ENCODE results near the gene APBA3.

APBA3 gene, protein sequence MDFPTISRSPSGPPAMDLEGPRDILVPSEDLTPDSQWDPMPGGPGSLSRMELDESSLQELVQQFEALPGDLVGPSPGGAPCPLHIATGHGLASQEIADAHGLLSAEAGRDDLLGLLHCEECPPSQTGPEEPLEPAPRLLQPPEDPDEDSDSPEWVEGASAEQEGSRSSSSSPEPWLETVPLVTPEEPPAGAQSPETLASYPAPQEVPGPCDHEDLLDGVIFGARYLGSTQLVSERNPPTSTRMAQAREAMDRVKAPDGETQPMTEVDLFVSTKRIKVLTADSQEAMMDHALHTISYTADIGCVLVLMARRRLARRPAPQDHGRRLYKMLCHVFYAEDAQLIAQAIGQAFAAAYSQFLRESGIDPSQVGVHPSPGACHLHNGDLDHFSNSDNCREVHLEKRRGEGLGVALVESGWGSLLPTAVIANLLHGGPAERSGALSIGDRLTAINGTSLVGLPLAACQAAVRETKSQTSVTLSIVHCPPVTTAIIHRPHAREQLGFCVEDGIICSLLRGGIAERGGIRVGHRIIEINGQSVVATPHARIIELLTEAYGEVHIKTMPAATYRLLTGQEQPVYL

DNA sequence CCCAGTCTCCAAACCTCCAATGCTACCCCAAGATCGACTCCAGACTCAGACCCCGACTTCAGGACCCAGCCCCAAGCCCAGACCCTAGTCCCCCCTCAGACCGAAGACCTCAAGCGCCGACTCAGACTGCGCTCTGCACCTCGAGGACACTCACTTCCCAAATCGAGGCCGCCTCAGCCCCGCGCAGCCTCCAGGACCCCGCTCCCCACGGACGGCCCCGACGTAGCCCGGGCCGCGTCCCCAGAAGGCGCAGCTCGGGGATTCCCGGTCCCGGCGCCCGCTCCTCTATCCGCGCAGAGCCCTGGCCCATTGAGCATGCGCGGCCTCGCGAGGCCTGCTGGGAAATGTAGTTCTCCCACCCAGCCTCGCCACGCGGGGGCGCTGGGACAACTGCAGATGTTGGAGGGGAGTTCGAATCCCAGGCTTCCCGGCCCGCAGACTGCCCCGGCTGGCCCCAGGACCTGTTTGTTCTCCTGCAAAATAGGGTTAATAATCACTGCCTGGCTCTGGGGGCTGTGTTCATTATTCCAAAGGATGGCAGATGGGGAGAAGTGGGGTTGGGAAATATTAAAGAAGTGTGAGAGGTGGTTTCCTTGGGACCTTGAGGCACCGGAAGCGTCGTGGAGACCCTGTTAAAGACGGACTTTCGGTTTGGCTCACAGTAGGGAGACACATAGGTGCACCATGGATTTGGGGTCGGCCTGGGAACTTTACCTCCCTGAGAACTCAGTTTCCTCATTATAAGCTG lies at the start of gene APBA3:
Gene APBA3 (minus strand): TSS at position 311 of the 748 bp plus-strand sequence. CDS start 1,428 bp downstream, outside the sequence.
- FAIRE-seq, result no peak

DNA sequence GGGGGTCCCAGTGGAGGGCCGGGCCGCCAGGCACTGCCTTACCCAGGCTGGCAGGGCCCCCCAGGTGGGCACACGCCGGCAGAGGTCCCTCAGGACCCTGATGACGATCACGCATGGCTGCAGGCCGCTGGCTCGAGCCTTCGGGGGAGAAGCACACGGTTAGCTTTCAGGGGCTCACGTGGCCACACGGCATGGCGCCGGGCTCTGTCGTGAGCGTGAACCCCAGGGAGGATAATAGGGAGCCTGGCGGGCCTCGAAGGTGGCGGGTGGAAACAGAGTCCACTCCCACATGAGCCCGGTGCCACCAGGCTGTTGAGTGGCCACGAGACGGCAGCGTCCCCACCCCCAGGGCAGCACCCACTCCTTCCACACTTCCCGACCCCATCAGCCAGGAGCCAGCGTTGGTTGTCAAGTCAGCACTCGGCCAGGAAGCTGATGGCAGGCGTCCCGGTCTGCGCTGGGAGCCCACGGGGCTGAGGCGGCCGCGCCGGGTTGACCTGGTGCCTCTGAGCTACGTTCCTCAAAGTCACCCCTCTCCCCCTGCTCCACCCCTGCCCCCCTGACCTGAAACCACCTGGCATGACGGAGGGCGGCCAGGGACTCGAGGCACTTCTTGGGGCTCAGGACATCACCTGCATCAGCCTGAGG lies 49.3 kb upstream of the APBA3 start:
- FAIRE-seq, result no peak

DNA sequence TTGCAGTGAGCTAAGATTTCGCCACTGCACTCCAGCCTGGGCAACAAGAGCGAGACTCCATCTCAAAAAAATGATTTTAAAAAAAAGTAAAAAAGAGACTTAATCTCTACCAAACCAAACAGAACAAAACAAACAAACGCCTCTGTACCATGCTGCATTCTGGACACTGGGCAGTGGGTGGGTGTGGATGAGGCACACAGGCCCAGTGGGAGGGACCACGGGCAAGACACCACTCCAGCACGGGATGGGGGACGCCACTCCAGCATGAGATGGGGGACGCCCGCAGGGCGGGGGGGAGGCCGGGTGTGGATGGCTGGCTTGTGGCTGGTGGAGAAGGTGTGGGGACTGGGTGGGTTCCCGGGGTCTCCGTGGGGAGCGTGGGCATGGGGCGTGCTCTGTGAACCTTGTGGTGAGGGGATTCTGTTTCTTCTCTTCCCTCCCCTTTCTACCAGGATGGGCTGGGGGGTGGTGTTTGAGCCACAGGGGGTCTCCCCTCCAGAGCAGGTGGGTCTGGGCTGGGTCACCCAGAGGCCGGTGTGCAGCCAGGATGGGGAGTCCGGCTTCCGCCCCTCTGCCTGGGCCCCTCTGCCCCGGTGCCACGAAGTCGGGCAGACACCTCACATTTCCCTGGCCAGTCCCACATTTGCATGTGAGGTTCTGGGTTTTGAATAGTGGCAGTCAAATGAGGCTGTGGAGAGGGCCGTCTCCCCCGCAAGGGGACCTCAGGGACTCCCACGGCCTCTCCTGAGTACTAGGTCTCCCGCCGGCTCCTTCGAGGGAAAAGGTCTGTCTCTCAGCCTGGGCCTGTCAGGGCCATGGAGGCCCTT lies 48.6 kb upstream of the APBA3 start:
- FAIRE-seq, result no peak

DNA sequence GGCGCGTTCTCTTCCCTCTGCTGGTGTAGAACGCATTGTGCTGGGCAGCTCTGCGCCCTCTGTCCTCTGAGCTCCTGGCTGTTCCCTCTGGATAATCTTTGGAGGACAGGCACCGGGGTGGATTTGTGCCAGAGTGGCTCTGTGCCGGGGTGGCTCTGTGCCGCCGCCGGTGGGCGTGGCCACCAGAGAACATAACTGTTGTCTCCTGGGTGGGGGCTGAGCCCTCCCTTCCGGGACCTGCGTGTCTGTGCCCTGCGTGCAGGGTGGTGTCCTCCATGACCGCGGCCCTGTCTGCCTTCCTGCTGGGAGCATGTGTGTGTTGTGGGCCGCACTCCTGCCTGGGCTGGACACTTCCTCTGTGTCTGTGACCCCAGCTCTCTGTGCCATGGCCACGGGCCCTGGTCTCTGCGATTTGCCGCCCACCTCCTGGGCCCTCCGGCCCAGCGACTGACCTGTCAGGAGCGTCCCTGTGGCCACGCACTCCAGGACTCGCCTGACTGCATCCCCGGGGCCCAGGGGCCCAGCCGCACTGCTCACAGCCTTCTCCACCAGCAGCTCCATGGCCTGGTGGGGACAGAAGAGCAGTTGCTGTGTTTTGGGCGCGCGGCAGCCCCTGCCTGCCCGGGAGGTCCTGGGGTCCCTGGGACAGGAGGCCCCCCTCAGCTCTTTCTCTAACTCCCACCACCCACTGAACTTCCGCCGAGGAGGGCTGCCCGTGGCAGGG lies 47.1 kb upstream of the APBA3 start:
- FAIRE-seq, result no peak

DNA sequence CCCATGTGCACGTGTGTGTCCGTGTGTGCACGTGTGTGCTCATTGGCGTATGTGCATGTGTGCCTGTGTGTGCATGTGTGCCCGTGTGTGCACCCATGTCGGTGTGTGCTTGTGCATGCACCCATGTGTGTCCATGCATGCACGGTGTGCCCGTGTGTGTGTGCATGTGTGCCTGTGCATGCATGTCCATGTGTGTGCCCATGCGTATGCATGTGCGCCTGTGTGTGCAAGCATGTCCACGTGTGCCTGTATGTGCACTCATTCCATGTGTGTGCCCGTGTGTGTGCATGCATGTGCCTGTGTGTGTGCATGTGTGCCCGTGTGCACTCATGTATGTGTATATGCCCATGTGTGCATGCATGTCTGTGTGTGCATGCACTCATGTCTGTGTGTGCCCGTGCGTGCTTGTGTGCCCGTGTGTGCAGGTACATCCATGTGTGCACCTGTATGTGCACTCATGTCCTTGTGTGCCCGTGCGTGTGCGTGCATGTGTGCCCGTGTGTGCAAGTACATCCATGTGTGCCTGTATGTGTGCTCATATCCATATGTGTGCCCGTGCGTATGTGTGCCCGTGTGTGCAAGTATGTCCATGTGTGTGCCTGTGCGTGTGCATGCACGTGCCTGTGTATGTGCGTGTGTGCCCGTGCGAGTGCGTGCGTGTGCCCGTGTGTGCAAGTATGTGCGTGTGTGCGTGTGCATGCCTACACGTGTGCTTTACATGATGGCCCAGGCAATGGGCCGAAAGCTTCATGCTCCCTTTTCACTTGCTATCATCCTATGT lies 46.3 kb upstream of the APBA3 start:
- FAIRE-seq, result no peak

DNA sequence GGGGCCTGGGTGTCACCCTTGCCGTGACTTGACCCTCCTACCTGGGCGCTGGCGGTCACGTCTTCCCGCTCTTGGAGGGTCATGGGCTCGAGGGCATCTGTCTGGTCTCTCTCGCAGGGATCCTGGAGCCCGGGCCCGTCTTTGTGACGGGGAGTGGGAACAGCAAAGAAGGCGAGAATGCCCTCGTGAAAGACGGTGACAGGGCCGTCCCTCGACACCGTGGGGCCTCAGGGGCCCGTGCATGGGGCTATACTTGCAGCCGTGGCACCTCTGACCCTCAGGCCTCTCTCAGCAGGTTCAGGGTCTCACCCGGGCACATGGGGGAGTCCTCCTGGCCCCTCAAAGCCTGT lies 45.6 kb upstream of the APBA3 start:
- FAIRE-seq, result no peak

DNA sequence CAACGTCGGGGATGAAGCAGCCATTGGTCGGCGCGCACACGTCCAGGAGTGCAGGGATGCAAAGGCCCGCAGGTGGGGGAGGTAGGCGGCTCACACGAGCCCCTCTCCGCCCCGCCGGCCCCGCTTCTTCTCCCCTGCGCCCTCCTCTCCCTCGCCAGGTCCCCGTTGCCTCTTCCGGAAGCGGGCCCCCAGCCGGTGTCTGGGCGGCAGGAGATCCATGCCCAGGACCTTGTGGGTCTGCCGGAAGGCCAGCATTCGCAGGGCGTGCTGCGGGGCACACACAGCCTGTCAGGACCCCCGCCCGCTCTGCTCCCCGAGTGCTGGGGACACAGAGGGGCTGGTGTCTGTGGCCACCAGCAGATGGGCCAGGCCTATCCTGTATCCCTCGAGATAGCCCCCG lies 44.4 kb upstream of the APBA3 start:
- FAIRE-seq, result no peak

DNA sequence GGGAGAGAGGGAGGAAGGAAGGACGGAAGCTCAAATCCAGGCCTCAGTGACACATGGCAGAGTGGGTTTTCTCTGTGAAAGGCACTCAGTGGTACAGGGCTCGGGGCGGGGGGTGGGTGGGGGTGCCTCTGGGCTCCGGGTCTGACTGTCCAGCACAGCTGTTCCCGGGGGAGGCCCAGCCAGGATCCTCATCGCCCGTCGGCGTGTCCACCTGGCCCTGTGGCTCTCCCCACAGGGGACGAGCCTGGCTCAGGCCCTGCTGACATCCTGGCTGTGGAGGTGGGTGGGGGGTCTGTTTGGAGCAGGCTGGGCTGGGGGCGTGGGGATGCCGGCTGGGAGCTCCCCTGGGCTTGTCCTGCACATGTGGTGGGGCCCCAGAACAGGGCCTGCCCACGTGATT lies 42.9 kb upstream of the APBA3 start:
- no peak for FAIRE-seq

DNA sequence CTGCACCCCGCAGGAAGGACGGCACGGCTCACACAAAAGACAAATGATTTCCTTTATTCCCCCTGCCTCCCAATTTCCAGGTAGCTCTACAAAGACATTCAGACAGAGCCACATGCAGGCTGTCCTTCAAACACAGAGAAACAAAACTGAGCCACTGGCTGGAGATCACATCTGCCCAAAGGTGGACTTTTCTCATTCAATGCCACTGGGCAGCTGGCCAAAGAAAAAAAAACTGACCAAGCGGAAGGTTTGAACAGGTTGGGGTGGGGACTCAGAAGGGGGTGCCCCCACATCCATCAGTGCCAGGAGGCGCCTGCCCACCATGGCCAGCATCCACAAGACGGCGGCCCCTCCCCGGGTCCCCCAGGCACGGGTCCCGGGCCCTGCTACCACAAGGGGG lies 42.5 kb upstream of the APBA3 start:
- no peak for FAIRE-seq

DNA sequence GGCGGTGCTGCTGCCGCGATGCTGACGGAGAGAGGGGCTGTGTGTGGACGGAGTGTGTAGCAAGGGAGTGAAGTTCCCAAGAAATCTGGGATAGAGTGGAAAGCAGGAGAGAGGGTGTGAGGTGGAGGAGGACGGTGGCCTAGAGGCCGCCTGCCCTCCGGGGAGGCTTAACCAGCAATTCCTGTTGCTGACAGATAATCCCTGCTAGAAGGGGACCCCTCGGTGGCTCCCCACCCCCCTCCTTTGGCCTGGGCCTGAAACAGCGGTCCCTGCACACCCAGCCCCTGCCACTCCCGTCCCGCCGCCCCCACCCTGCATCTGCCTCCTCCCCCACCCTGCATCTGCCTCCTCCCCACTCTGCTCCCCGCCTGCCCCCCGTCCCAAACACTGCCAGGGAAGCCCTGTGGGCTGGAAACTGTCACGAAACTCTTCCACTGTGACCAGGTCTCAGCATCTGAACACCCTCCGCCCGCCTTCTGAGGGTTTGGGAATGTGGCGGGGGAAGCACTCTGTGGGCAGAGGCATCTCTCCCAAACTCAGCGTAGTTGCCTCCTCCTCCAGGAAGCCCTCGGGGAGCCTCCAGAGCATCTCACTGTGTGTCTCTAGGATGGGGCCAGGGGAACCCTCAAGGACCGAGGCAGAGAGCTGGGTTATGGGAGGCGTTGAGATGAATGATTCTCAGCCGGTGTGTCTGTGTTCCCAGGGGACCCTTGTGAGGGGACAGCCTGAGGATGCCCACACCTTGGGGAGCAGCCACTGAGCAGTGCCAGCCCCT lies 41.8 kb upstream of the APBA3 start:
- no peak for FAIRE-seq

DNA sequence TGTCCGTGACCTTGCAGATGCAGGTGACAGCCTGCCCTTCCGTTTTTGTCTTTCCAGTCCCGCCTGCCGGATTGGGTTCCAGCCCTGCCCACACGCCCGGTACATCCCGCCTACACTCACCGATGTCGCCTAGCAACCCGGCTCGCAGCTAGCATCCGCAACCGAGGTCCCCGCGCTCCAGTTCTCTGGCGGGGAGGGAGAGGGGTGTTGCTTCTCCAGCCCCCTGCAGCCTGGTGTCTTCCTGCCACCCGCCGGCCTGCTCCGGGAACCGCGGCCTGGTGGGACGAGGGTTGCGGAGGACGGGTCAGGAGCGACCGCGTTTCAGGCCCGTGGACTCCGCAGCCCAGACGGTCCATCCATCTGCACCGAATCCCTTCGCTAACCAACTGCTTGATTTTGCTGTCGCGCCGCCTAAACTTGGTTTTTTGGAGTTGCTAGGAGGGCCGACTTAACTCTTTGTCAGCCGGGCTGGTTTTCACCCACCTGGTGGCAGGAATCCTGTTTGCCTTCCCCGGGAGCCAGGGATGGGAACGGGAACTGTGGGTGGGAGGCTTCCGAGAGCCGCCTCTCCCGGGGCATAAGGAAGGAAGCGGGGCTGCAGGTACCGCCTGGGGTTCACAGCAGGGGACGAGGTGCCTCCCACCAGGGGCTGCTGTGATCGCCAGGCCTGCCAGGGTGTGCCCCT lies 40.1 kb upstream of the APBA3 start:
- no peak for FAIRE-seq

DNA sequence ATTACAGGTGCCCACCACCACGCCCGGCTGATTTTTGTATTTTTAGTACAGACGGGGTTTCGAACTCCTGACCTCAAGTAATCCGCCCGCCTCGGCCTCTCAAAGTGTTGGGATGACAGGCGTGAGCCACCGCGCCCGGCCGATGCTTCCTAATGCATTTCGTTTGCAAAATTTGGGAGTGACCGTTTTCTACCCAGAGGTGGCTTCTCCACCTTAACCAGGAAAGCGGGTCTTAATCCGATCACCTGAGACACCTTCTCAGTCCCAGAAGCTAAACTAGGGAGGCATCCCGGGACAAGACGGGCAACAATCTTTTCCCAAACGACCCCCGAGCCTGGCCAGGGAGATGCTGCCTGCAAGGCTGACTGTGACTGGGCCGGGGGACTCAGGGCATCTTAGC lies 39.5 kb upstream of the APBA3 start:
- FAIRE-seq, result no peak

DNA sequence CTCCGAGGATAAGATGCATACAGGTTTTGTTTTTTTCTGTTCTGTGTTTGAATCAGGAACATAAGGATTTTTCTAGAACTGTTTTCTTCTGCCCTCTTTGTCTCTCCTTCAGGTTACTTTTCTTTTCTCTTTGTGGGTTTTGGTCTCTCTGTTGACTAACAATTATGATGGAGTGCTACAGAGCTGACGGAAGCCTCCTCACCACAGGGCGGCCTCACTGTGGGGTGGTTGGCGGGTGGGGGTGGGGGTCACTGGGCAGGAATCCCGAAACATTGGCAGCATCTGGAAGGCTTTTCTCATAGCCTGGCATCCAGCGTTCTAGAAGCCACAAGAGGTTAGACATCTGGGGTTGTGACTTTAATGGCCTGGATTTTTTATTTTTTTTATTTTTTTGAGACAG lies 36.6 kb upstream of the APBA3 start:
- no peak for FAIRE-seq

DNA sequence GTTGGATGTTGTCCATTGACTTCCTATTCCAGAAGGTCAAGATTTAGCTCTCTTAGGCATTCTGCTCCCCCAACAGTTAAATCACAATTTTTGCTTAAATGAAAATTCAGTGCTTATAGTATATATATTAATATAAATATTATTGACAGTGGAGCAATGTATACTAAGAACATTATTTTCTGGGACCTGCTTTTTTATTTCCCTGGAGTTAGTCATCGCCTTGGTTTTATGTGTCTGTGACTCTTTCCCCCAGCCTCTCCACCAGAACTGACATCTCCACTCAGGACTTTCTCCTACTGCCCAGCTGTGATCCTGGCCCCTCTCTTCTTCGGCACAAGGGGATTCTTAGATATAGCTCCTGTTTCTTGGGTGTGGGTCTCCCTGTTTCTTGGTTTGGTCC lies 34.9 kb upstream of the APBA3 start:
- no peak for FAIRE-seq

DNA sequence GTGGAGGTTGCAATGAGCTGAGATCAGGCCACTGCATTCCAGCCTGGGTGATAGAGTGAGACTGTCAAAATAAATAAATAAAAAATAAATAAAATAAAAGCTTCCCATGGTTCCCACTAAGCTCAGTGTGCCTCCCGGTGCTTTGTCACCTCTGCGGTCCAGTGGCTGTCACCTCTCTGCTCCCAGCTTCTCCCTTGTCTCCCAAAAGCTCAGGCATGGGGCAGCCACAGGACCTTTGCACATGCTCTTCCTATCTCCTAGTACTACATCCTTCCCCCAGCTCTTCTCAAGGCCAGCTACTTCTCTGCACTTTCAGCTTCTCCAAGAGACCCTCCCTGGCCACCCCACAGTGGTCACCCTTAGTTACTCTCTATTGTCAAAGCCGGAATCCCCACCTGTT lies 32.3 kb upstream of the APBA3 start:
- no peak for FAIRE-seq

DNA sequence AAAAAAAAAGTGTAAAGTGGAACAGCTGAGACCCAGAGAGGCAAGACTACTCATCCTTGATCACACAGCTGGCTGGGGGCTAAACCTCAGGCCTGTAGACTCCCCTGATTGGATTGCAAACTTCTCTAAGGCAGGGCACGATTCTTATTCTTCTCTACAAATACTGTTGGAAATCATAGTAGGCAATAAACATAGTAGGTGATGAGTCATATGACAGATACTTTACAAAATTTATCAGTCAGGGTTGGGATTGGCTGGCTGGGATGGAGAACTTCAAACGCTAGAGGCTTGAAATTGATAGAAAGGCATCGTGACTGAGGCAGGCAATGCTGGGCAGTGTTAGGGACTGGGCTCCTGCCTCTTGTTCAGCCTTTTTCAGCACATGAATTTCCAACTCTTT lies 30.6 kb upstream of the APBA3 start:
- FAIRE-seq, result no peak

DNA sequence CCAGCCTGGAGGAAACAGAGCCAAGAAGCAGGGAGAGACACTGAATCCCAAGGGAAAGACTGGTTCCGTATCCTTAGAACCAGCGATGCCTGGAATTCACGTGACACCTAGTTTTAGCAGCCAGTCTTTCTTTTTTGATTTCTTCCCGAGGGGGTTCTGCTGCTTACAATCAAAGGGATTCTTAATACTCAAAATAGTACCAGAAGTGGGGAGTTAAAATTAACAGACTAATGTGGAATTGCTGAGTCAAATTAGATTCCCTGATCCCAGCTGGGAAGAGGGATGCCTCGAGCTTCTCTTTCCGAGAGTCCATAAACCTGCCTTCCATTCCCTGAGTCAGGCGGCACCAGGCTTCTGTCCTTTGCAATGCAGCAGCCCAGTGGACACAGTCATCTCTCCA lies 29.4 kb upstream of the APBA3 start:
- no peak for FAIRE-seq

DNA sequence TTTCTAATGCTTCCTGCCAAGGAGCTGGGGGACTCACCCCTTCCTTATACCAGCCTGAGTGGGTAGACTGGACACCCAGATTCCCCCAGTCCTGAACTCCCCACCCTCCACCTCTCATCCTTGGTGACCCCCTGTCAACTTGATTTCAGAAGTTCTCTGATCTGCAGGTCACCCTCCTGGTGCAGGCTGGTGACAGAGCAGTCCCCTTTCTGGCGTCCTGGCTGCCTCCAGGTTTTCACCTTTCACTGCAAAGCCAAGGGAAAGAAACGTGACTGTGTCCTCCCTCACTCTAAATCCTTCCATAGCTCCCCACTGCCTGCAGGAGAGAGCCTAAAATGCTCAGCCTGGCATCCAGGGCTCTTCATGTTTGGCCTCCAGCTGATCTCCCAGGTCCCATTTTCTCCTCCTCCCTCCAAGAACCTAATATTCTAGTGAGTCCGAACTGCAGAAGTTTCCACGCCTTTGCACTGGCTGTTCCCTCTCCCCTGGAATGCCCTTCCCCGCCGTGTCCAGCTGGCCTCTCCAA lies 28.8 kb upstream of the APBA3 start:
- no peak for FAIRE-seq

All from colon (tissue), 2 donors.